Cortex of kidney (tissue), 1 donor: ENCODE data around the gene BDNF.

Source experiments
- DNase-seq: peaks from one replicate; lab custom pipeline; 2025; lab: John Stamatoyannopoulos, UW

Gene BDNF

GRCh38 chr11:27625347-27625912 is 74.8 kb downstream of the BDNF start:
- DNase-seq = no peak

- DNase-seq = no peak
Measured at GRCh38 chr11:27623945-27624523, 76.2 kb downstream of the BDNF start.

- no peak for DNase-seq
Measured at GRCh38 chr11:27622541-27623300, 77.5 kb downstream of the BDNF start.

GRCh38 chr11:27621405-27622161 is 78.7 kb downstream of the BDNF start:
- no peak for DNase-seq

GRCh38 chr11:27619763-27620335 is 80.4 kb downstream of the BDNF start:
- DNase-seq = no peak

- DNase-seq = no peak
Measured at GRCh38 chr11:27619039-27619574, 81.1 kb downstream of the BDNF start.

- no peak for DNase-seq
Measured at GRCh38 chr11:27618281-27618915, 81.9 kb downstream of the BDNF start.

GRCh38 chr11:27616711-27617110 is 83.5 kb downstream of the BDNF start:
- no peak for DNase-seq

GRCh38 chr11:27615833-27616232 is 84.4 kb downstream of the BDNF start:
- no peak for DNase-seq

GRCh38 chr11:27614092-27614491 is 86.2 kb downstream of the BDNF start:
- no peak for DNase-seq

- DNase-seq = no peak
Measured at GRCh38 chr11:27612932-27613880, 87.0 kb downstream of the BDNF start.

- no peak for DNase-seq
Measured at GRCh38 chr11:27611947-27612455, 88.3 kb downstream of the BDNF start.

- no peak for DNase-seq
Measured at GRCh38 chr11:27611390-27611789, 88.9 kb downstream of the BDNF start.

- DNase-seq = no peak
Measured at GRCh38 chr11:27610946-27611345, 89.3 kb downstream of the BDNF start.

GRCh38 chr11:27610280-27610679 is 90.0 kb downstream of the BDNF start:
- no peak for DNase-seq

GRCh38 chr11:27608951-27609350 is 91.3 kb downstream of the BDNF start:
- no peak for DNase-seq

GRCh38 chr11:27605422-27605821 is 94.8 kb downstream of the BDNF start:
- DNase-seq = no peak
